Lower leg skin (tissue), 4 donors: ENCODE measurements around the gene KIRREL3. TPM values are rescaled to one million over a fixed set of nuclear protein-coding genes. Genes with fewer than 3 reads are reported as not detected.

Source experiments
- DNase-seq, 2 donors: peaks; one replicate each; pipeline ENCODE4 v3.0.0-alpha.2; 2019; ENCODE audit warnings: low spot score in 2 of 2
- H3K4me3 ChIP-seq: fragments of 200-600 bp; sonication (generic); 2 replicates; pipeline ENCODE4 v1.5.1; 2017; ENCODE audit warnings: mild to moderate bottlenecking, low read depth; ENCODE audit not compliant: poor library complexity, severe bottlenecking
- CTCF ChIP-seq, 3 donors: fragments of 450-650 bp; IDR thresholded peaks; one replicate each; pipeline ENCODE4 v1.5.1; 2016; ENCODE audit warnings: antibody characterized with exemption in 3 of 3, mild to moderate bottlenecking in 3 of 3, moderate library complexity in 2 of 3
- POLR2A ChIP-seq, 2 donors: fragments of 450-650 bp; IDR thresholded peaks; one replicate each; pipeline ENCODE4 v1.6.1; 2016 to 2017; ENCODE audit warnings: antibody characterized with exemption in 2 of 2, mild to moderate bottlenecking in 1 of 2, moderate library complexity in 1 of 2
- WGBS, 2 donors: methylation state at CpG; one replicate each; pipeline ENCODE4 v1.1.5; 2018; 5-methylcytosine and 5-hydroxymethylcytosine counted together
- intact Hi-C: fragments of 100-400 bp; cut with DNase I; formaldehyde crosslinking; loops from one replicate; pipeline ENCODE4 v1.15.0; 2023; ENCODE audit warnings: low total_unique reads
- total RNA-seq, 4 donors: library from RNA; depleted of rRNA; stranded (reverse); fragments of >200 nt; gene quantifications; one replicate each; pipeline ENCODE4 v1.1.0, GENCODE V29; 2016

KIRREL3 gene
- total RNA-seq, 4 donors from 2014 or later = 0.13 TPM; not detected in 3

- TF ChIP-seq POLR2A (IDR thresholded peaks at IDR 0.05) (no peak), CTCF (IDR thresholded peaks at IDR 0.05) (no peak)
- WGBS, 2 donors = 48 to 52% methylated on average over 2 of the region's 2 CpGs
- intact Hi-C loops = no loop called here
- no peak for DNase-seq
- H3K4me3 ChIP-seq = no peak overlapping the region
Observed at GRCh38 chr11:126423154-126423553, 577.4 kb downstream of the KIRREL3 start.

GRCh38 chr11:126422446-126422845 lies 578.1 kb downstream of the KIRREL3 start:
- 94 to 98% methylated on average over 2 of the region's 2 CpGs for WGBS, 2 donors
- no peak overlapping the region for H3K4me3 ChIP-seq
- no peak for DNase-seq
- TF ChIP-seq CTCF (IDR thresholded peaks at IDR 0.05) (no peak), POLR2A (IDR thresholded peaks at IDR 0.05) (no peak)
- intact Hi-C loops = no loop called here

GRCh38 chr11:126421271-126421671 lies 579.3 kb downstream of the KIRREL3 start:
- 73 to 75% methylated on average over 13 of the region's 13 CpGs for WGBS, 2 donors
- intact Hi-C loops = no loop called here
- H3K4me3 ChIP-seq = no peak overlapping the region
- DNase-seq = no peak
- TF ChIP-seq CTCF (IDR thresholded peaks at IDR 0.05) = no peak
- TF ChIP-seq POLR2A (IDR thresholded peaks at IDR 0.05) = no peak

GRCh38 chr11:126420698-126421256 lies 579.8 kb downstream of the KIRREL3 start:
- 56 to 63% methylated on average over 6 of the region's 6 CpGs for WGBS, 2 donors
- intact Hi-C loops = no loop called here
- H3K4me3 ChIP-seq = no peak overlapping the region
- DNase-seq = no peak
- TF ChIP-seq CTCF (IDR thresholded peaks at IDR 0.05) = no peak
- no peak for TF ChIP-seq POLR2A (IDR thresholded peaks at IDR 0.05)

- no peak for TF ChIP-seq POLR2A (IDR thresholded peaks at IDR 0.05)
- TF ChIP-seq CTCF (IDR thresholded peaks at IDR 0.05) = no peak
- 76 to 77% methylated on average over 11 of the region's 11 CpGs for WGBS, 2 donors
- intact Hi-C loops = no loop called here
- DNase-seq = no peak
- no peak overlapping the region for H3K4me3 ChIP-seq
Observed at GRCh38 chr11:126419801-126420697, 580.5 kb downstream of the KIRREL3 start.
